ENCODE measurements around the gene CCHCR1. TPM values are rescaled to one million over a fixed set of nuclear protein-coding genes. Genes with fewer than 3 reads are reported as not detected.

Gene CCHCR1
- total and polyA plus RNA-seq, 2 of the 8 experiments (the other 6 are each of a cell fraction or from before 2014, with no cell fraction given) = 20.9 to 38.0 TPM

GRCh38 chr6:31139599-31139998 is 18.0 kb downstream of the CCHCR1 start:
- H3K18ac ChIP-seq (ENCODE audit: extremely low read depth, low read length) = peak overlapping the region; percentile 86; the same call in 1 of the 2 replicates
- H2BK120ac ChIP-seq (replicated peaks; ENCODE audit: low read depth, low read length) = no peak overlapping the region
- no peak overlapping the region for H3K14ac ChIP-seq (ENCODE audit: insufficient read length)
- H2AFZ ChIP-seq (ENCODE audit: low read length) = peak overlapping the region; percentile 27
- H4K5ac ChIP-seq (ENCODE audit: insufficient read length, low read depth, low read length) = no peak overlapping the region
- H3K56ac ChIP-seq (replicated peaks; ENCODE audit: insufficient read length, low read depth, low read length) = no peak overlapping the region
- H2AK5ac ChIP-seq (ENCODE audit: low read depth, low read length) = peak overlapping the region; percentile 67; the same call in 1 of the 2 replicates
- H2BK20ac ChIP-seq (ENCODE audit: low read length) = peak overlapping the region; percentile 98; the same call in 1 of the 2 replicates
- CTCF ChIA-PET (ENCODE audit: partially characterized antibody) = interaction anchor here (0.8 to 16.4 kb wide), 16 partner anchors 8 to 227 kb away, joined by 3 to 170 read pairs (median 4); partner anchors contain the start of genes C6orf15, CCHCR1 and TCF19
- TF ChIP-seq TBP (IDR thresholded peaks at IDR 0.05; ENCODE audit: low read depth, low read length) = 0 out of 2 replicates have a peak, but pooled peaks have one; percentile 14
- TF ChIP-seq, protein P1, sequence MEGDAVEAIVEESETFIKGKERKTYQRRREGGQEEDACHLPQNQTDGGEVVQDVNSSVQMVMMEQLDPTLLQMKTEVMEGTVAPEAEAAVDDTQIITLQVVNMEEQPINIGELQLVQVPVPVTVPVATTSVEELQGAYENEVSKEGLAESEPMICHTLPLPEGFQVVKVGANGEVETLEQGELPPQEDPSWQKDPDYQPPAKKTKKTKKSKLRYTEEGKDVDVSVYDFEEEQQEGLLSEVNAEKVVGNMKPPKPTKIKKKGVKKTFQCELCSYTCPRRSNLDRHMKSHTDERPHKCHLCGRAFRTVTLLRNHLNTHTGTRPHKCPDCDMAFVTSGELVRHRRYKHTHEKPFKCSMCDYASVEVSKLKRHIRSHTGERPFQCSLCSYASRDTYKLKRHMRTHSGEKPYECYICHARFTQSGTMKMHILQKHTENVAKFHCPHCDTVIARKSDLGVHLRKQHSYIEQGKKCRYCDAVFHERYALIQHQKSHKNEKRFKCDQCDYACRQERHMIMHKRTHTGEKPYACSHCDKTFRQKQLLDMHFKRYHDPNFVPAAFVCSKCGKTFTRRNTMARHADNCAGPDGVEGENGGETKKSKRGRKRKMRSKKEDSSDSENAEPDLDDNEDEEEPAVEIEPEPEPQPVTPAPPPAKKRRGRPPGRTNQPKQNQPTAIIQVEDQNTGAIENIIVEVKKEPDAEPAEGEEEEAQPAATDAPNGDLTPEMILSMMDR (IDR thresholded peaks at IDR 0.05; ENCODE audit: control extremely low read depth in 1 of 3, insufficient read depth in 1 of 3, low read depth in 1 of 3, low read length in 3 of 3) = no peak
- TF ChIP-seq RXRA (IDR thresholded peaks at IDR 0.05; ENCODE audit: insufficient read depth, low read depth, low read length) = no peak
- TF ChIP-seq CBX5 (IDR thresholded peaks at IDR 0.05; ENCODE audit: low read depth, low read length) = no peak
- no peak for TF ChIP-seq ZNF274 (IDR thresholded peaks at IDR 0.05; ENCODE audit: borderline replicate concordance, extremely low read depth, low read length)
- 0 out of 2 replicates have a peak, but pooled peaks have one; percentile 6 for TF ChIP-seq SP1 (IDR thresholded peaks at IDR 0.05; ENCODE audit: low read depth, low read length)
- peak; percentile 80 for TF ChIP-seq TEAD4 (IDR thresholded peaks at IDR 0.05; ENCODE audit: low read depth, low read length)
- no peak overlapping the region for H3K9ac ChIP-seq (replicated peaks in 1 of 4; ENCODE audit: extremely low read depth in 1 of 4, low read depth in 3 of 4, low read length in 3 of 4)
- H2BK12ac ChIP-seq (ENCODE audit: low read depth, low read length) = peak overlapping the region; percentile 94; the same call in 1 of the 2 replicates
- peak overlapping the region; percentile 4 to 35 for H3K4me2 ChIP-seq (ENCODE audit: insufficient read depth in 1 of 2, low read depth in 2 of 2, low read length in 2 of 2)
- H3K9me3 ChIP-seq (ENCODE audit: insufficient read depth in 2 of 2, low read depth in 1 of 2, low read length in 1 of 2) = no peaks in the 10 kb centered on the region
- peaks cover 0 to 20% (median 3%) of the 10 kb centered on the region in 4 experiments; a peak in 4 of 8 replicates for H3K36me3 ChIP-seq (ENCODE audit: control insufficient read depth in 2 of 4, insufficient read depth in 4 of 4, low read length in 3 of 4)
- no peak overlapping the region for H3K23ac ChIP-seq (ENCODE audit: insufficient read length)
- peaks cover 0 to 20% (median 15%) of the 10 kb centered on the region in 4 experiments; a peak in 6 of 7 replicates for H3K4me1 ChIP-seq (replicated peaks in 1 of 4; ENCODE audit: control insufficient read depth in 3 of 4, insufficient read depth in 4 of 4, low read length in 3 of 4)
- DNase-seq (ENCODE audit: low read depth in 1 of 2, low spot score in 2 of 2) (no peak), FAIRE-seq (peak; percentile 70)
- 0 out of 7 replicates have a peak, but pooled peaks cover 0 to 2% (median 0%) of the 10 kb centered on the region in 4 experiments for H3K27me3 ChIP-seq (replicated peaks in 1 of 4; ENCODE audit: control insufficient read depth in 3 of 4, extremely low read depth in 1 of 4, insufficient read depth in 3 of 4, low read length in 3 of 4)
- WGBS, 2 experiments (ENCODE audit: extremely low coverage in 1 of 2, insufficient coverage in 1 of 2, insufficient read length in 1 of 2, insufficient replicate concordance in 2 of 2, low coverage in 1 of 2, low lambda C conversion rate in 2 of 2, missing lambda C conversion rate in 1 of 2) = 35% methylated on average over 4 of the region's 4 CpGs; no CpG with 5 or more reads in 1 of the 2 experiments
- H3K4me3 ChIP-seq (ENCODE audit: extremely low read depth in 1 of 4, insufficient read depth in 2 of 4, low read depth in 3 of 4, low read length in 4 of 4) = no peak overlapping the region
- no peak overlapping the region for H3K4ac ChIP-seq (replicated peaks; ENCODE audit: insufficient read length, low read depth, low read length)
- H3K23me2 ChIP-seq (ENCODE audit: low read depth, low read length) = no peaks in the 10 kb centered on the region
- H3K27ac ChIP-seq (ENCODE audit: low read depth, low read length) = no peak overlapping the region
- H4K20me1 ChIP-seq (replicated peaks in 1 of 2; ENCODE audit: control insufficient read depth in 1 of 2, insufficient read depth in 2 of 2, low read length in 2 of 2) = no peaks in the 10 kb centered on the region
- H2BK15ac ChIP-seq (ENCODE audit: low read length) = peak overlapping the region; percentile 76; the same call in 1 of the 2 replicates
- peak overlapping the region; percentile 89; the same call in 1 of the 2 replicates for H2BK5ac ChIP-seq (ENCODE audit: low read depth, low read length)
- POLR2A ChIA-PET (ENCODE audit: partially characterized antibody) = interaction anchor here (0.8 to 68.5 kb wide), 5 partner anchors 8 to 229 kb away, joined by 3 to 2251 read pairs (median 3); partner anchors contain the start of genes CCHCR1, CDSN, POU5F1 and PSORS1C1
- H4K91ac ChIP-seq (replicated peaks; ENCODE audit: insufficient read length, low read length) = peak overlapping the region; percentile 95
- no peaks in the 10 kb centered on the region for H3K79me1 ChIP-seq (ENCODE audit: low read depth, low read length)
- no peak overlapping the region for H4K8ac ChIP-seq (ENCODE audit: extremely low read depth, insufficient read depth, low read length)
- no peaks in the 10 kb centered on the region for H3K79me2 ChIP-seq (ENCODE audit: control insufficient read depth in 1 of 2, insufficient read depth in 2 of 2, low read length in 2 of 2)
